ENCODE results near the gene TRAPPC11.

- TF ChIP-seq CTCF (IDR thresholded peaks at IDR 0.05) (no peak), TCF12 (IDR thresholded peaks at IDR 0.05) (no peak), MAX (IDR thresholded peaks at IDR 0.05; ENCODE audit: low read depth) (no peak), POLR2AphosphoS5 (IDR thresholded peaks at IDR 0.05; ENCODE audit: low read depth, low read length) (no peak), EZH2phosphoT487 (IDR thresholded peaks at IDR 0.05; ENCODE audit: borderline replicate concordance, low read depth) (no peak), GABPA (IDR thresholded peaks at IDR 0.05; ENCODE audit: low read depth) (no peak), SMC3 (IDR thresholded peaks at IDR 0.05; ENCODE audit: low read depth, low read length) (no peak), NRF1 (IDR thresholded peaks at IDR 0.05; ENCODE audit: low read depth, low read length) (no peak), ELF1 (IDR thresholded peaks at IDR 0.05) (no peak), ZBTB33 (IDR thresholded peaks at IDR 0.05; ENCODE audit: borderline replicate concordance, low read depth) (no peak), YY1 (IDR thresholded peaks at IDR 0.05; ENCODE audit: low read depth) (no peak), RCOR1 (IDR thresholded peaks at IDR 0.05; ENCODE audit: low read length) (no peak), TAF1 (IDR thresholded peaks at IDR 0.05; ENCODE audit: borderline replicate concordance, low read depth, low read length) (no peak)
Observed at GRCh38 chr4:183758758-183759447, 99.8 kb downstream of the TRAPPC11 start.
